ENCODE measurements around the gene DCTD.

DNA sequence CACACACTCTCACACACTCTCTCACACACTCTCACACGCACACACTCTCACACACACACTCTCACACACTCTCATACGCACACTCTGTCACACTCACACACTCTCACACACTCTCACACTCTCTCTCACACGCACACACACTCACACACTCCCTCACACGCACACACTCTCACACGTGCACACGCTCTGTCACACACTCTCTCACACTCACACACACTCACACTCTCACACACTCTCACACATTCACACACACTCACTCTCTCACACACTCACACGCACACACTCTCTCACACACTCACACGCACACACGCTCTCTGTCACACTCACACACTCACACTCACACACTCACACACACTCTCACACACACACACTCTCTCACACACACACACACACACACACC, 43.0 kb upstream of the DCTD start:
- TF ChIP-seq CTCF (IDR thresholded peaks at IDR 0.05), result no peak
- TF ChIP-seq POLR2A (IDR thresholded peaks at IDR 0.05), result no peak

Measured in body of pancreas (tissue), 4 donors.